ENCODE data around the gene DEFB131B.
"Not testable (repeated sequence)": the region's sequence is repeated elsewhere in the genome, so short reads cannot be mapped to it uniquely, and the experiment has no call there.

DNA sequence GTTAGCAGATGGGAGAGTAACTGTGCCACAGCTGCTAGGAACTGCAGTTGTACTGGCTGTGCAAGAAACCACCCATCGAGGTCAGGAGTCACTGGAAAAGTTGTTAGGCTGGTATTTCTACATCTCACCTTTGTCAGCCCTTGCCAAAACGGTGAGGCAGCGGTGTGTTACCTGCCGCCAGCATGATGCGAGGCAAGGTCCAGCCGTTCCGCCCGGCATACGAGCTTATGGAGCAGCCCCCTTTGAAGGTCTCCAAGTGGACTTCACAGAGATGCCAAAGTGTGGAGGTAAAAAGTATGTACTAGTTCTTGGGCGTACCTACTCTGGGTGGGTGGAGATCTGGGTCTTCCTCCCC lies 33.7 kb downstream of the DEFB131B start:
- TF ChIP-seq, protein P1, sequence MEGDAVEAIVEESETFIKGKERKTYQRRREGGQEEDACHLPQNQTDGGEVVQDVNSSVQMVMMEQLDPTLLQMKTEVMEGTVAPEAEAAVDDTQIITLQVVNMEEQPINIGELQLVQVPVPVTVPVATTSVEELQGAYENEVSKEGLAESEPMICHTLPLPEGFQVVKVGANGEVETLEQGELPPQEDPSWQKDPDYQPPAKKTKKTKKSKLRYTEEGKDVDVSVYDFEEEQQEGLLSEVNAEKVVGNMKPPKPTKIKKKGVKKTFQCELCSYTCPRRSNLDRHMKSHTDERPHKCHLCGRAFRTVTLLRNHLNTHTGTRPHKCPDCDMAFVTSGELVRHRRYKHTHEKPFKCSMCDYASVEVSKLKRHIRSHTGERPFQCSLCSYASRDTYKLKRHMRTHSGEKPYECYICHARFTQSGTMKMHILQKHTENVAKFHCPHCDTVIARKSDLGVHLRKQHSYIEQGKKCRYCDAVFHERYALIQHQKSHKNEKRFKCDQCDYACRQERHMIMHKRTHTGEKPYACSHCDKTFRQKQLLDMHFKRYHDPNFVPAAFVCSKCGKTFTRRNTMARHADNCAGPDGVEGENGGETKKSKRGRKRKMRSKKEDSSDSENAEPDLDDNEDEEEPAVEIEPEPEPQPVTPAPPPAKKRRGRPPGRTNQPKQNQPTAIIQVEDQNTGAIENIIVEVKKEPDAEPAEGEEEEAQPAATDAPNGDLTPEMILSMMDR (IDR thresholded peaks at IDR 0.05; ENCODE audit: insufficient read depth, low read length) = not testable (repeated sequence)
- TF ChIP-seq POLR2AphosphoS5, GABPA (IDR thresholded peaks at IDR 0.05; ENCODE audit: low read depth): not testable (repeated sequence)
